ENCODE data around the gene NSUN2. TPM values are rescaled to one million over a fixed set of nuclear protein-coding genes. Genes with fewer than 3 reads are reported as not detected.

NSUN2 gene
- total RNA-seq, 2 experiments from 2014 or later, result 48.3 to 50.8 TPM

- no peaks in the 10 kb centered on the region for H3K27me3 Mint-ChIP-seq
- no peak for DNase-seq
Observed at GRCh38 chr5:6656680-6657079, 23.8 kb upstream of the NSUN2 start.

GRCh38 chr5:6655432-6655831 is 22.6 kb upstream of the NSUN2 start:
- CTCF ChIA-PET, result no interaction called here
- H3K9me3 ChIP-seq (ENCODE audit: control insufficient read depth in 1 of 2, insufficient read depth in 1 of 2, low read length in 2 of 2), result peaks cover 7 to 12% of the 10 kb centered on the region in 2 experiments
- Mint-ChIP-seq H3K4me3 (no peak overlapping the region), H3K27me3 (no peaks in the 10 kb centered on the region), H3K9me3 (peaks cover 8% of the 10 kb centered on the region), H3K27ac (no peak overlapping the region), H3K4me1 (ENCODE audit: low read depth) (no peaks in the 10 kb centered on the region), H3K36me3 (ENCODE audit: low read depth) (peaks cover 57% of the 10 kb centered on the region)
- H3K36me3 ChIP-seq (ENCODE audit: insufficient read depth, low read length), result peaks cover 18% of the 10 kb centered on the region
- H3K27me3 ChIP-seq (ENCODE audit: control insufficient read depth in 1 of 2, insufficient read depth in 2 of 2, low read length in 2 of 2), result no peaks in the 10 kb centered on the region
- POLR2A ChIA-PET, result no interaction called here
- no peak overlapping the region for H3K4me3 ChIP-seq (ENCODE audit: low read length)
- no peak for ATAC-seq (ENCODE audit: poor library complexity)
- TF ChIP-seq CTCF (IDR thresholded peaks at IDR 0.05), result no peak
- H3K4me1 ChIP-seq (ENCODE audit: insufficient read depth, low read length), result no peaks in the 10 kb centered on the region
- no peak for DNase-seq
- no peak overlapping the region for H3K27ac ChIP-seq (ENCODE audit: low read depth in 1 of 2, low read length in 2 of 2)
- intact Hi-C loops (cut with DNase I, micrococcal nuclease), result no loop called here

More at GRCh38 chr5:6656680-6657079, 23.8 kb upstream of the NSUN2 start:
- Histone ChIP-seq H3K27ac (ENCODE audit: low read depth in 1 of 2, low read length in 2 of 2) (no peak overlapping the region), H3K27me3 (ENCODE audit: control insufficient read depth in 1 of 2, insufficient read depth in 2 of 2, low read length in 2 of 2) (no peaks in the 10 kb centered on the region), H3K4me3 (ENCODE audit: low read length) (no peak overlapping the region), H3K9me3 (ENCODE audit: control insufficient read depth in 1 of 2, insufficient read depth in 1 of 2, low read length in 2 of 2) (peaks cover 7 to 12% of the 10 kb centered on the region in 2 experiments), H3K36me3 (ENCODE audit: insufficient read depth, low read length) (peaks cover 18% of the 10 kb centered on the region), H3K4me1 (ENCODE audit: insufficient read depth, low read length) (no peaks in the 10 kb centered on the region)
- Mint-ChIP-seq H3K36me3 (ENCODE audit: low read depth) (peaks cover 57% of the 10 kb centered on the region), H3K27ac (no peak overlapping the region), H3K4me3 (no peak overlapping the region), H3K4me1 (ENCODE audit: low read depth) (no peaks in the 10 kb centered on the region), H3K9me3 (peaks cover 8% of the 10 kb centered on the region)
- POLR2A ChIA-PET, result no interaction called here
- CTCF ChIA-PET, result no interaction called here
- intact Hi-C loops (cut with DNase I, micrococcal nuclease), result no loop called here
- no peak for TF ChIP-seq CTCF (IDR thresholded peaks at IDR 0.05)
- no peak for ATAC-seq (ENCODE audit: poor library complexity)

GRCh38 chr5:6652025-6652424 is 19.2 kb upstream of the NSUN2 start:
- intact Hi-C loops (cut with DNase I, micrococcal nuclease), result no loop called here
- Mint-ChIP-seq H3K9me3 (peaks cover 12% of the 10 kb centered on the region), H3K36me3 (ENCODE audit: low read depth) (peaks cover 46% of the 10 kb centered on the region), H3K4me3 (no peak overlapping the region), H3K27ac (no peak overlapping the region), H3K4me1 (ENCODE audit: low read depth) (no peaks in the 10 kb centered on the region), H3K27me3 (no peaks in the 10 kb centered on the region)
- TF ChIP-seq CTCF (IDR thresholded peaks at IDR 0.05), result no peak
- ChIA-PET CTCF (no interaction called here), POLR2A (no interaction called here)
- Histone ChIP-seq H3K4me3 (ENCODE audit: low read length) (no peak overlapping the region), H3K9me3 (ENCODE audit: control insufficient read depth in 1 of 2, insufficient read depth in 1 of 2, low read length in 2 of 2) (peaks cover 9% of the 10 kb centered on the region in 2 experiments), H3K27me3 (ENCODE audit: control insufficient read depth in 1 of 2, insufficient read depth in 2 of 2, low read length in 2 of 2) (no peaks in the 10 kb centered on the region), H3K36me3 (ENCODE audit: insufficient read depth, low read length) (peaks cover 12% of the 10 kb centered on the region), H3K27ac (ENCODE audit: low read depth in 1 of 2, low read length in 2 of 2) (no peak overlapping the region), H3K4me1 (ENCODE audit: insufficient read depth, low read length) (no peaks in the 10 kb centered on the region)
- ATAC-seq (ENCODE audit: poor library complexity) (no peak), DNase-seq (no peak)

Data from CD4-positive, alpha-beta T cell (primary cell).